Tibial nerve (tissue), 4 donors: Measurements from ENCODE around the gene ASTN2.

Source experiments
- CTCF ChIP-seq, 5 experiments: fragments of 200-600 bp in 3 of 5; fragments of 450-650 bp in 2 of 5; sonication (generic) in 3 of 5; IDR thresholded peaks; one replicate each; pipeline ENCODE4 v1.5.1; 2016 to 2019; ENCODE audit warnings: antibody characterized with exemption in 5 of 5, mild to moderate bottlenecking in 3 of 5, moderate library complexity in 2 of 5
- EP300 ChIP-seq, 2 donors: sonication (generic); formaldehyde crosslinking; IDR thresholded peaks; one replicate each; pipeline ENCODE4 v1.6.1; 2017; ENCODE audit warnings: antibody characterized with exemption in 2 of 2, mild to moderate bottlenecking in 1 of 2
- POLR2A ChIP-seq, 2 donors: fragments of 450-650 bp; IDR thresholded peaks; one replicate each; pipeline ENCODE4 v1.6.1; 2017; ENCODE audit warnings: antibody characterized with exemption in 2 of 2, mild to moderate bottlenecking in 2 of 2, moderate library complexity in 2 of 2

- no peak for TF ChIP-seq CTCF (IDR thresholded peaks at IDR 0.05)
- TF ChIP-seq POLR2A (IDR thresholded peaks at IDR 0.05), result no peak
- TF ChIP-seq EP300 (IDR thresholded peaks at IDR 0.05), result no peak
Observed at GRCh38 chr9:116502746-116503145, 912.1 kb downstream of the ASTN2 start.
